NCI-H187 treated with DMSO at 0.1 percent for 48 hours (cell line): ENCODE measurements around the gene ZNF850.
A peak's percentile ranks its signal among the peaks of the same experiment; 100 is the strongest.
"Not testable (repeated sequence)": the region's sequence is repeated elsewhere in the genome, so short reads cannot be mapped to it uniquely, and the experiment has no call there.

Experiments used
- DNase-seq: peaks from one replicate; lab custom pipeline; 2025; lab: John Stamatoyannopoulos, UW

ZNF850 gene

GRCh38 chr19:36772311-36773222, at the start of gene ZNF850:
Gene ZNF850, minus strand, starts transcription at chr19:36772807. Its CDS starts 10,201 bp downstream, at chr19:36762606.
- peak; percentile 76 for DNase-seq

GRCh38 chr19:36821758-36822157, 49.2 kb upstream of the ZNF850 start:
- no peak for DNase-seq

- no peak for DNase-seq
These were observed 46.6 kb upstream of the ZNF850 start for GRCh38 chr19:36819130-36819630.

GRCh38 chr19:36807029-36807428, 34.4 kb upstream of the ZNF850 start:
- no peak for DNase-seq

GRCh38 chr19:36805364-36805763, 32.8 kb upstream of the ZNF850 start:
- no peak for DNase-seq

DNA sequence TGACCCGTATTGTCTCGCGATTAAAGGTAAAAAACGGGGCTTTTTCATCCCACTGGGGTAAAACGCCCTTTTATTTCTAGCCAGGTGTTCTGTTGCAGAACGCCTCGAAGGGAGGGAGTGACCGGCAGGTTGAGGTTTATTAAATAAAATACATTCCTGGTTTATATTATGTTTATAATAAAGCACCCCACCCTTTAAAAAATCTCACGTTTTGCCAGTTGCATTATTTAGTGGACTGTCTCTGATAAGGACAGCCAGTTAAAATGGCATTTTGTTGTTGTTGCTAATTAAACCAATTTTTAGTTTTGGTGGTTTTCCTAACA, 25.1 kb upstream of the ZNF850 start:
- DNase-seq = no peak

GRCh38 chr19:36796714-36796992, 24.0 kb upstream of the ZNF850 start:
- no peak for DNase-seq

GRCh38 chr19:36791420-36792141, 19.0 kb upstream of the ZNF850 start:
- DNase-seq = not testable (repeated sequence)

DNA sequence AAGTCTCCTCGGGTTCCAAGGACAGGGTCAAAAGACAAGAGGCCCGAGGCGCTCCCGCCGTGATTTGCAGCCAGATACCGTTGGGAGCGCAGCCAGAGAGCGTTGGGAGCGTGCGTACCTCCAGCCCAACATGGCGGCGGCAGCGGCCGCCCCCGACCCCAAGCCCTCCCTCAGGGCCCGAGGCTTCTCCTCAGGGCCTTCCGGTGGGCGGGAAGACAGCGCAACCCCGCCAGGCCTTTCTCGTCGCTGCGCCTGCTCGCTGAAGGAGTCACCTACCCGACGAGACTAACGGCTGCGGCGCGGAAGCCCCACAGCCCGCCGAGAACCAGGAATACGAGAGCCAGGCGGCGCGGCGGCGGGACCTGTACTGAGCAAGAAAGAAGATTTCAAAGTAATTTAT, 3.2 kb upstream of the ZNF850 start:
- no peak for DNase-seq

- DNase-seq = no peak
These were observed 594 bp upstream of the ZNF850 start for GRCh38 chr19:36773223-36773579.

DNA sequence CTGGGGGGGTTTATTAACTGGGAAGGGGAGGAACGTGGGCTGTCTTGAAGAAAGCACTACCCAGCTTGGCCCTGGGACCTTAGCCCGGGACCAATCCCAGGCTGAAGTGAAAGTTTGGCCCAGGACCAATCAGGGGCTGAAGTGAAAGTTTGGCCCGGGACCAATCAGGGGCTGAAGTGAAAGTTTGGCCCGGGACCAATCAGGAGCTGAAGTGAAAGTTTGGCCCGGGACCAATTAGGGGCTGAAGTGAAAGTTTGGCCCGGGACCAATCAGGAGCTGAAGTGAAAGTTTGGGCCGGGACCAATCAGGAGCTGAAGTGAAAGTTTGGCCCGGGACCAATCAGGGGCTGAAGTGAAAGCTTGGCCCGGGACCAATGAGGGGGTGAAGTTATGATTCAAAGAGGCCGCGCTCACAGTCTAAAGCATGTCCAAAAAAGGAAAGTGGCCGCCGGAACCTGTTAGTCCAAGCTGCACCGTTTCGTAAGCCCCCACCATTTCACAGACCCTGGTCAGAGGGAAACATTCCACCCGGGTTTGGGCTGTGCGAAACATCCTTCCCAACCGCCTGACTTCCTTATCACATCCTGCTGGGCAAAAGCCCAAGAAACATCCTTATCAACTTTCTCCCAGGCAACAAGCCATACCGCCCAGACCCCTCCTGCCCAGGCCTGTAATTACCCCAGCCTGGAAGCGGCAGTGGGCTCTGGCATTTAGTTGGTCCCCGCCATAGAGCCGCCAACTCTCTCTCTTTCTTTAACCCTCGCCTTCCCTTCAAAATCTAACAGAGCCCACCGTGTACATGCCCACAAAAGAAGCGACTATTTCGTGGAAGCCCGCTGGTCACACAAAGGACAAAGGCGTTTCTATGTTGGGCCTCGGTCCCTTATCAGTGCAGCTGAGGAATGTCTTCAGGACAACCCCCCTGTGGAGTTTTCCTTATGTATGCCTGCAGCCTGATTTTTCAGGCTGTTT, 1.1 kb downstream of the ZNF850 start:
- no peak for DNase-seq

DNA sequence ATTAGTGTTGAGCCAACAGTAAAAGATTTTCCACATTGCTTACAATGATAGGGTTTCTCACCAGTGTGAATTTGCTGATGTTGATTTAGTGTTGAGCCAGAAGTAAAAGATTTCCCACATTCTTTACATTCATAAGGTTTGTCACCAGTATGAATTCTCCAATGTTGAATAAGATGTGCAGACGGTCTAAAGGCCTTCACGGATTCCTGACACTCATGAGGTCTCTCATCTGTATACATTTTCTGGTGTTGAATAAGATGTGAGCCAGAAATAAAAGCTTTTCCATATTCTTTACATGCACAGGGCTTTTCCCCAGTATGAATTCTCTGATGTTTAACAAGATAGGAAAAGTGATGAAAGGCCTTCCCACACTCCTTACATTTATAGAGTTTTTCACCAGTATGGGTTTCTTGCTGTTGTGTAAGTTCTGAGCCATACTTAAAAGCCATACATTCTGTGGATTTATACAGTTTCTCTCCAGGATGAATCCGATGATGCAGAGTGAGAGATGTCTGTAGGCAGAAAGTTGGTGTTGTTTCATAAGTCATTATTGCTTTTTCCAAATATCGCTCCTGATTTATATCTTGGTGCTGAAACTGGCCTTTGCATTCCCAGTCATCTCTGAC, 22.4 kb downstream of the ZNF850 start:
- DNase-seq = no peak

GRCh38 chr19:36749613-36750012, 23.0 kb downstream of the ZNF850 start:
- DNase-seq = not testable (repeated sequence)

GRCh38 chr19:36748431-36749275, 24.0 kb downstream of the ZNF850 start:
- DNase-seq = no peak

- no peak for DNase-seq
These were observed 24.9 kb downstream of the ZNF850 start for GRCh38 chr19:36747750-36748149.

DNA sequence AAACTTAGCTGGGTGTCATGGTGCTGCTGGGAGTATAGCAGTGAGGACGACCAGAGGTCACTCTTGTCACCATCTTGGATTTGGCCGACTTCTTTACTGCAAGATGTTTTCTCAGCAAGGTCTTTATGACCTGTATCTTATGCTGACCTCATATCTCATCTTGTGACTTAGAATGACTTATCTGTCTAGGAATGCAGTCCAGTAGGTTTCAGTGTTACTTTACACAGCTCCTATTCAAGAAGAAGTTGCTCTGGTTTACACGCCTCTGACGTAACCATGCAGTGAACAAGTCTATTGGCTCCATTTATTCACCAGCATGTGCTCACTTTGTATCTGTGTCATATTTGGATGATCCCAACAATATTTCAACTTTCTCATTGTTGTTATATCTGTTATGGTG, 26.7 kb downstream of the ZNF850 start:
- no peak for DNase-seq

GRCh38 chr19:36736166-36736565, 36.4 kb downstream of the ZNF850 start:
- DNase-seq = not testable (repeated sequence)

DNA sequence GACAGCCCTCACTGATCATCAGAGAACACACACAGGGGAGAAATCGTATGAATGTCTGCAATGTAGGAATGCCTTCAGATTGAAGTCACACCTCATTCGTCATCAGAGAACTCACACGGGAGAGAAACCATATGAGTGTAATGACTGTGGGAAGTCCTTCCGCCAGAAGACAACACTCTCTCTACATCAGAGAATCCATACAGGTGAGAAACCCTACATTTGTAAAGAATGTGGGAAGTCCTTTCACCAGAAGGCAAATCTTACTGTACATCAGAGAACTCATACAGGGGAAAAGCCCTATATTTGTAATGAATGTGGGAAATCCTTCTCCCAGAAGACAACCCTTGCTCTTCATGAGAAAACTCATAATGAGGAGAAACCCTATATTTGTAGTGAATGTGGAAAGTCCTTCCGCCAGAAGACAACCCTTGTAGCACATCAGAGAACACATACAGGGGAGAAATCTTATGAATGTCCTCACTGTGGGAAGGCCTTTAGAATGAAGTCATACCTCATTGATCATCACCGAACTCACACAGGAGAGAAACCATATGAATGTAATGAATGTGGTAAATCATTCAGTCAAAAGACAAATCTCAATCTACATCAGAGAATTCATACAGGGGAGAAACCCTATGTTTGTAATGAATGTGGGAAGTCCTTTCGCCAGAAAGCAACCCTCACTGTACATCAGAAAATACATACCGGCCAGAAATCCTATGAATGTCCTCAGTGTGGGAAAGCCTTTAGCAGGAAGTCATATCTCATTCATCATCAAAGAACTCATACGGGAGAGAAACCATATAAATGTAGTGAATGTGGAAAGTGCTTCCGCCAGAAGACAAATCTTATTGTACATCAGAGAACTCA, 52.7 kb downstream of the ZNF850 start:
- DNase-seq = no peak

- no peak for DNase-seq
These were observed 63.2 kb downstream of the ZNF850 start for GRCh38 chr19:36709423-36709822.

DNA sequence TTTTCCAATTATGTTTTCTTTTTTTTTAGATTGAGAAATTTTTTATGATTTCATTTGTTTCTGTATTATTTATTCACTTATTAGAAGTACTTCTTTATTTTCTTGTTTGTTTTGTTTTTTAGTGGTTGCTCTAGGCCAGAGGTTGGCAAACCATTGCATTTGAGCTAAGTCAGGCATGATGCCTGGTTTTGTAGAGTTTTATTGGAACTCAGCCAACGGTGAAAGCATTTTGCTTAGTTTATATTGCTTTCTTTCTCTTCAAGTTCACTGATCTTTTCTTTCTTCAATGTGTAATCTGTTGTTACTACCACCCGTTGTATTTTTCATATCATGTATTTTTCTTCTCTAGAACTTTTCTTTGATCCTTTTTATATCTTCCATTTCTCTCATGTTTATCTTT, 65.5 kb downstream of the ZNF850 start:
- DNase-seq = no peak
